Right lung (tissue), 5 donors: ENCODE data around the gene GNMT. TPM values are rescaled to one million over a fixed set of nuclear protein-coding genes. Genes with fewer than 3 reads are reported as not detected.
"Not testable (repeated sequence)": the region's sequence is repeated elsewhere in the genome, so short reads cannot be mapped to it uniquely, and the experiment has no call there.

Source experiments
- DNase-seq, 2 donors: peaks; one replicate each; pipeline ENCODE4 v3.0.0-alpha.2; 2013
- polyA plus RNA-seq, 5 donors: library from polyadenylated mRNA; unstranded; fragments of 120-200 nt; gene quantifications; one replicate each; pipeline versions ENCODE4 v1.2.1 to v1.2.3, GENCODE V29; 2013; ENCODE audit warnings: inconsistent platforms in 1 of 5, low replicate concordance in 1 of 5; ENCODE audit not compliant: insufficient read length in 5 of 5, insufficient read depth in 1 of 5

Gene GNMT
- polyA plus RNA-seq, 5 donors, result 0.83 to 1.6 (median 1.3) TPM

- DNase-seq, result no peak
These were observed 20.0 kb upstream of the GNMT start for GRCh38 chr6:42940493-42941045.

GRCh38 chr6:42941356-42941755 lies 19.2 kb upstream of the GNMT start:
- not testable (repeated sequence) for DNase-seq

GRCh38 chr6:42942444-42942843 lies 18.1 kb upstream of the GNMT start:
- DNase-seq, result no peak

GRCh38 chr6:42947950-42948349 lies 12.6 kb upstream of the GNMT start:
- no peak for DNase-seq

GRCh38 chr6:42952389-42952788 lies 8.2 kb upstream of the GNMT start:
- no peak for DNase-seq

- DNase-seq, result not testable (repeated sequence)
These were observed 6.1 kb upstream of the GNMT start for GRCh38 chr6:42954405-42954804.

- no peak for DNase-seq
These were observed 2.4 kb upstream of the GNMT start for GRCh38 chr6:42958125-42958524.

GRCh38 chr6:42959917-42960242 lies 674 bp upstream of the GNMT start:
- DNase-seq, result no peak

GRCh38 chr6:42961020-42961470 lies 491 bp downstream of the GNMT start:
- DNase-seq, result no peak

- DNase-seq, result no peak
These were observed 1.5 kb downstream of the GNMT start for GRCh38 chr6:42962096-42962495.

- DNase-seq, result no peak
These were observed 2.1 kb downstream of the GNMT start for GRCh38 chr6:42962502-42963178.

GRCh38 chr6:42963179-42963854 lies 2.8 kb downstream of the GNMT start:
- DNase-seq, result no peak

- no peak for DNase-seq
These were observed 3.5 kb downstream of the GNMT start for GRCh38 chr6:42963855-42964605.

- DNase-seq, result no peak
These were observed 6.0 kb downstream of the GNMT start for GRCh38 chr6:42966571-42966970.

GRCh38 chr6:42967228-42967627 lies 6.7 kb downstream of the GNMT start:
- DNase-seq, result no peak

- no peak for DNase-seq
These were observed 7.7 kb downstream of the GNMT start for GRCh38 chr6:42968126-42968701.

GRCh38 chr6:42968783-42969182 lies 8.2 kb downstream of the GNMT start:
- no peak for DNase-seq

- DNase-seq, result no peak
These were observed 8.9 kb downstream of the GNMT start for GRCh38 chr6:42969431-42969830.

- DNase-seq, result no peak
These were observed 9.4 kb downstream of the GNMT start for GRCh38 chr6:42969934-42970333.

- DNase-seq, result no peak
These were observed 10.5 kb downstream of the GNMT start for GRCh38 chr6:42970871-42971612.

GRCh38 chr6:42971746-42972327 lies 11.3 kb downstream of the GNMT start:
- DNase-seq, result no peak
